Upper lobe of left lung (tissue), 6 donors: ENCODE results near the gene HNRNPAB. TPM values are rescaled to one million over a fixed set of nuclear protein-coding genes. Genes with fewer than 3 reads are reported as not detected.

Source experiments
- ATAC-seq, 2 donors: fragments of 200-7000 bp; cut with Tn5 transposase; one replicate each; pipeline ENCODE4 v1.9.1; 2022; ENCODE audit warnings: mild to moderate bottlenecking in 2 of 2, moderate library complexity in 2 of 2; ENCODE audit not compliant: low FRiP score in 2 of 2
- DNase-seq, 2 donors: peaks; one replicate each; pipeline ENCODE4 v3.0.0-alpha.2; 2019 to 2020
- H3K27ac ChIP-seq, 4 donors: fragments of 200-600 bp; sonication (generic); one replicate each; pipeline ENCODE4 v1.5.1; 2016 to 2019
- H3K27me3 ChIP-seq, 4 donors: fragments of 200-600 bp; sonication (generic); one replicate each; pipeline ENCODE4 v1.5.1; 2017 to 2019
- H3K36me3 ChIP-seq, 4 donors: fragments of 200-600 bp; sonication (generic); one replicate each; pipeline ENCODE4 v1.5.1; 2016 to 2019
- H3K4me1 ChIP-seq, 4 donors: fragments of 200-600 bp; sonication (generic); one replicate each; pipeline ENCODE4 v1.5.1; 2018 to 2019
- H3K4me3 ChIP-seq, 4 donors: fragments of 200-600 bp; sonication (generic); one replicate each; pipeline ENCODE4 v1.5.1; 2017 to 2019; ENCODE audit warnings: mild to moderate bottlenecking in 2 of 4, moderate library complexity in 1 of 4
- H3K9me3 ChIP-seq, 4 donors: fragments of 200-600 bp; sonication (generic); one replicate each; pipeline ENCODE4 v1.5.1; 2018 to 2019
- CTCF ChIP-seq, 6 experiments: fragments of 450-650 bp in 4 of 6; fragments of 200-600 bp in 2 of 6; sonication (generic) in 2 of 6; IDR thresholded peaks; one replicate each; pipeline ENCODE4 v1.5.1; 2016 to 2019; ENCODE audit warnings: antibody characterized with exemption in 6 of 6
- EP300 ChIP-seq, 4 donors: sonication (generic); formaldehyde crosslinking; IDR thresholded peaks; one replicate each; pipeline ENCODE4 v1.5.1; 2017; ENCODE audit warnings: antibody characterized with exemption in 4 of 4, control low read depth in 2 of 4
- POLR2A ChIP-seq, 4 donors: fragments of 450-650 bp; IDR thresholded peaks; one replicate each; pipeline ENCODE4 v1.5.1; 2016 to 2017; ENCODE audit warnings: antibody characterized with exemption in 4 of 4, mild to moderate bottlenecking in 2 of 4
- POLR2AphosphoS5 ChIP-seq, 2 donors: sonication (generic); formaldehyde crosslinking; IDR thresholded peaks; one replicate each; pipeline ENCODE4 v1.5.1; 2017; ENCODE audit warnings: antibody characterized with exemption in 2 of 2
- WGBS, 2 donors: methylation state at CpG; one replicate each; pipeline ENCODE4 v1.1.5; 2017 to 2018; 5-methylcytosine and 5-hydroxymethylcytosine counted together
- total RNA-seq, 6 donors: library from RNA; depleted of rRNA in 4 of 6; stranded (reverse); fragments of >200 nt in 4 of 6; gene quantifications; one replicate each; pipeline versions ENCODE4 v1.1.0 to v1.2.1, GENCODE V29; 2016 to 2021
- donor health status: DM: no; HTN: no; CAD: no; lungs with moderate emphysema.
- donor health status: DM: no; HTN: yes; CAD: no; lungs with severe emphysema.

The HNRNPAB gene
- total RNA-seq, 6 donors from 2014 or later = 61.8 to 133 (median 97.7) TPM

GRCh38 chr5:178209334-178210072, 5.2 kb downstream of the HNRNPAB start:
- H3K27me3 ChIP-seq = no peaks in the 10 kb centered on the region
- H3K36me3 ChIP-seq = peaks cover 47 to 85% (median 78%) of the 10 kb centered on the region in 4 donors
- WGBS, 2 donors = 82 to 84% methylated on average over 8 of the region's 8 CpGs

GRCh38 chr5:178210073-178210535, 5.8 kb downstream of the HNRNPAB start:
- no peaks in the 10 kb centered on the region for H3K27me3 ChIP-seq
- no peaks in the 10 kb centered on the region for H3K9me3 ChIP-seq
- H3K27ac ChIP-seq = no peak overlapping the region
- DNase-seq (no peak), ATAC-seq (no peak)
- H3K36me3 ChIP-seq = peaks cover 51 to 91% (median 84%) of the 10 kb centered on the region in 4 donors
- TF ChIP-seq CTCF (IDR thresholded peaks at IDR 0.05) = no peak
- no peak for TF ChIP-seq EP300 (IDR thresholded peaks at IDR 0.05)
- TF ChIP-seq POLR2A (IDR thresholded peaks at IDR 0.05) = no peak
- no peak for TF ChIP-seq POLR2AphosphoS5 (IDR thresholded peaks at IDR 0.05)
- WGBS, 2 donors = 94 to 97% methylated on average over 16 to 18 of the region's 18 CpGs
- H3K4me1 ChIP-seq = peaks cover 23 to 37% (median 29%) of the 10 kb centered on the region in 4 donors
- H3K4me3 ChIP-seq = no peak overlapping the region

More at GRCh38 chr5:178209334-178210072, 5.2 kb downstream of the HNRNPAB start:
- peaks cover 23 to 34% (median 29%) of the 10 kb centered on the region in 4 donors for H3K4me1 ChIP-seq
- H3K4me3 ChIP-seq = no peak overlapping the region
- no peaks in the 10 kb centered on the region for H3K9me3 ChIP-seq
- H3K27ac ChIP-seq = no peak overlapping the region
- DNase-seq = no peak
- no peak for ATAC-seq
- no peak for TF ChIP-seq POLR2A (IDR thresholded peaks at IDR 0.05)
- TF ChIP-seq EP300 (IDR thresholded peaks at IDR 0.05) = no peak
- no peak for TF ChIP-seq POLR2AphosphoS5 (IDR thresholded peaks at IDR 0.05)
- TF ChIP-seq CTCF (IDR thresholded peaks at IDR 0.05) = no peak

GRCh38 chr5:178210686-178211085, 6.4 kb downstream of the HNRNPAB start:
- 90 to 95% methylated on average over 5 of the region's 5 CpGs for WGBS, 2 donors
- no peak for ATAC-seq
- Histone ChIP-seq H3K4me3 (no peak overlapping the region), H3K4me1 (peaks cover 19 to 38% (median 27%) of the 10 kb centered on the region in 4 donors), H3K9me3 (no peaks in the 10 kb centered on the region), H3K36me3 (peaks cover 51 to 97% (median 90%) of the 10 kb centered on the region in 4 donors), H3K27me3 (no peaks in the 10 kb centered on the region), H3K27ac (no peak overlapping the region)
- DNase-seq = no peak
- no peak for TF ChIP-seq POLR2AphosphoS5 (IDR thresholded peaks at IDR 0.05)
- no peak for TF ChIP-seq CTCF (IDR thresholded peaks at IDR 0.05)
- TF ChIP-seq EP300 (IDR thresholded peaks at IDR 0.05) = no peak
- TF ChIP-seq POLR2A (IDR thresholded peaks at IDR 0.05) = no peak

- no peak for ATAC-seq
- Histone ChIP-seq H3K9me3 (no peaks in the 10 kb centered on the region), H3K36me3 (peaks cover 51 to 100% (median 93%) of the 10 kb centered on the region in 4 donors), H3K4me3 (no peak overlapping the region), H3K27ac (no peak overlapping the region), H3K27me3 (no peaks in the 10 kb centered on the region), H3K4me1 (peaks cover 12 to 33% (median 21%) of the 10 kb centered on the region in 4 donors)
- TF ChIP-seq CTCF (IDR thresholded peaks at IDR 0.05) (no peak), POLR2A (IDR thresholded peaks at IDR 0.05) (no peak), POLR2AphosphoS5 (IDR thresholded peaks at IDR 0.05) (no peak), EP300 (IDR thresholded peaks at IDR 0.05) (no peak)
- 76 to 83% methylated on average over 7 to 8 of the region's 8 CpGs for WGBS, 2 donors
- no peak for DNase-seq
Observed at GRCh38 chr5:178211095-178212048, 7.0 kb downstream of the HNRNPAB start.
